HEK293 (cell line): ENCODE results near the gene KLRB1.

ENCODE experiments used
- CTCF ChIA-PET: fragments of 350-600 bp; formaldehyde crosslinking; extraction: SDS; loops from one replicate; lab custom pipeline; 2021; ENCODE audit warnings: antibody characterized with exemption; lab: Yijun Ruan, JAX
- POLR2A ChIA-PET: fragments of 300-600 bp; formaldehyde crosslinking; extraction: SDS; loops from one replicate; lab custom pipeline; 2020; ENCODE audit warnings: antibody characterized with exemption, inconsistent platforms; lab: Yijun Ruan, JAX
- H3K27ac ChIP-seq: fragments of 200-500 bp; sonication (Bioruptor generic); 2 replicates; pipeline ENCODE4 v1.5.1; 2014; ENCODE audit warnings: low read depth, low read length, control low read depth, inconsistent platforms; ENCODE audit errors: extremely low read depth
- H3K36me3 ChIP-seq, 2 experiments: fragments of 200-500 bp in 1 of 2; sonication (Bioruptor generic) in 1 of 2; 1 replicate in 1 of 2; 2 replicates in 1 of 2; pipeline ENCODE4 v1.5.1; 2014 to 2017; ENCODE audit warnings: inconsistent platforms in 2 of 2, low read length in 2 of 2; ENCODE audit not compliant: control insufficient read depth in 2 of 2, insufficient read depth in 1 of 2
- H3K4me1 ChIP-seq: fragments of 200-500 bp; sonication (Bioruptor generic); 2 replicates; pipeline ENCODE4 v1.5.1; 2014; ENCODE audit warnings: mild to moderate bottlenecking, low read length, inconsistent platforms; ENCODE audit not compliant: control insufficient read depth, insufficient read depth
- H3K4me3 ChIP-seq: 2 replicates; pipeline ENCODE4 v1.5.1; 2011; ENCODE audit warnings: low read depth, mild to moderate bottlenecking, control low read depth, low read length, moderate library complexity
- H3K9me3 ChIP-seq: fragments of 200-500 bp; sonication (Bioruptor generic); 2 replicates; pipeline ENCODE4 v1.5.1; 2014; ENCODE audit warnings: low read depth, low read length, inconsistent platforms; ENCODE audit not compliant: control insufficient read depth, insufficient read depth
- GLIS2 ChIP-seq: fragments of 450-650 bp; formaldehyde crosslinking; IDR thresholded peaks from 2 replicates; pipeline ENCODE4 v1.5.1; 2016; ENCODE audit warnings: missing biosample characterization, missing genetic modification characterization
- HOXD13 ChIP-seq: sonication (generic); formaldehyde crosslinking; IDR thresholded peaks from 2 replicates; pipeline ENCODE4 v1.8.0; 2022; ENCODE audit warnings: missing genetic modification reagents, borderline replicate concordance
- MZF1 ChIP-seq: fragments of 450-650 bp; formaldehyde crosslinking; IDR thresholded peaks from 2 replicates; pipeline ENCODE4 v1.5.1; 2017; ENCODE audit warnings: missing biosample characterization, missing genetic modification characterization, borderline replicate concordance
- SCRT1 ChIP-seq: fragments of 450-650 bp; formaldehyde crosslinking; IDR thresholded peaks from 2 replicates; pipeline ENCODE4 v1.5.1; 2016; ENCODE audit warnings: missing biosample characterization, missing genetic modification characterization, borderline replicate concordance
- SCRT2 ChIP-seq: fragments of 450-650 bp; formaldehyde crosslinking; IDR thresholded peaks from 2 replicates; pipeline ENCODE4 v1.5.1; 2016; ENCODE audit warnings: missing biosample characterization, missing genetic modification characterization
- SP7 ChIP-seq: fragments of 450-650 bp; formaldehyde crosslinking; IDR thresholded peaks from 2 replicates; pipeline ENCODE4 v1.5.1; 2016; ENCODE audit warnings: missing biosample characterization, missing genetic modification characterization
- ZNF10 ChIP-seq: fragments of 450-650 bp; formaldehyde crosslinking; IDR thresholded peaks from 2 replicates; pipeline ENCODE4 v1.5.1; 2017; ENCODE audit warnings: missing biosample characterization, missing genetic modification characterization
- ZNF112 ChIP-seq: fragments of 450-650 bp; formaldehyde crosslinking; IDR thresholded peaks from 2 replicates; pipeline ENCODE4 v1.5.0; 2017; ENCODE audit warnings: missing biosample characterization, missing genetic modification characterization
- ZNF114 ChIP-seq: fragments of 450-650 bp; formaldehyde crosslinking; IDR thresholded peaks from 2 replicates; pipeline ENCODE4 v1.5.0; 2017; ENCODE audit warnings: missing biosample characterization, missing genetic modification characterization
- ZNF169 ChIP-seq: fragments of 450-650 bp; formaldehyde crosslinking; IDR thresholded peaks from 2 replicates; pipeline ENCODE4 v1.5.1; 2016; ENCODE audit warnings: missing biosample characterization, missing genetic modification characterization
- ZNF175 ChIP-seq: fragments of 450-650 bp; formaldehyde crosslinking; IDR thresholded peaks from 2 replicates; pipeline ENCODE4 v1.5.1; 2016; ENCODE audit warnings: missing biosample characterization, missing genetic modification characterization
- ZNF19 ChIP-seq: fragments of 450-650 bp; formaldehyde crosslinking; IDR thresholded peaks from 2 replicates; pipeline ENCODE4; 2016; ENCODE audit warnings: missing biosample characterization, missing genetic modification characterization, low read depth
- ZNF302 ChIP-seq: fragments of 450-650 bp; formaldehyde crosslinking; IDR thresholded peaks from 2 replicates; pipeline ENCODE4 v1.5.1; 2016; ENCODE audit warnings: missing biosample characterization, missing genetic modification characterization, low read depth
- ZNF311 ChIP-seq: fragments of 450-650 bp; formaldehyde crosslinking; IDR thresholded peaks from 2 replicates; pipeline ENCODE4 v1.5.1; 2017; ENCODE audit warnings: missing biosample characterization, missing genetic modification characterization, borderline replicate concordance
- ZNF501 ChIP-seq: fragments of 450-650 bp; formaldehyde crosslinking; IDR thresholded peaks from 2 replicates; pipeline ENCODE4 v1.5.1; 2016; ENCODE audit warnings: missing biosample characterization, missing genetic modification characterization
- ZNF529 ChIP-seq: fragments of 450-650 bp; formaldehyde crosslinking; IDR thresholded peaks from 2 replicates; pipeline ENCODE4 v1.5.1; 2017; ENCODE audit warnings: missing genetic modification characterization, missing biosample characterization; ENCODE audit not compliant: insufficient replicate concordance
- ZNF585B ChIP-seq: fragments of 450-650 bp; formaldehyde crosslinking; IDR thresholded peaks from 2 replicates; pipeline ENCODE4 v1.5.1; 2016; ENCODE audit warnings: missing biosample characterization, missing genetic modification characterization
- ZNF610 ChIP-seq: fragments of 450-650 bp; formaldehyde crosslinking; IDR thresholded peaks from 2 replicates; pipeline ENCODE4 v1.5.1; 2016; ENCODE audit warnings: missing biosample characterization, missing genetic modification characterization, borderline replicate concordance
- ZNF707 ChIP-seq: fragments of 450-650 bp; formaldehyde crosslinking; IDR thresholded peaks from 2 replicates; pipeline ENCODE4 v1.5.1; 2016; ENCODE audit warnings: missing biosample characterization, missing genetic modification characterization
- ZNF830 ChIP-seq: fragments of 450-650 bp; IDR thresholded peaks from 2 replicates; pipeline ENCODE4 v1.5.0; 2018; ENCODE audit warnings: missing biosample characterization, missing genetic modification characterization, low read depth, mild to moderate bottlenecking, moderate library complexity
- ZSCAN30 ChIP-seq: fragments of 450-650 bp; IDR thresholded peaks from 2 replicates; pipeline ENCODE4 v1.5.1; 2018; ENCODE audit warnings: missing biosample characterization, mild to moderate bottlenecking, missing genetic modification characterization, moderate library complexity
- ZXDB ChIP-seq: fragments of 450-650 bp; formaldehyde crosslinking; IDR thresholded peaks from 2 replicates; pipeline ENCODE4 v1.5.1; 2016; ENCODE audit warnings: missing biosample characterization, missing genetic modification characterization
- TF ChIP-seq, protein P1 (sequence below): fragments of 450-650 bp; formaldehyde crosslinking; IDR thresholded peaks from 2 replicates; pipeline ENCODE4 v1.5.1; 2016; ENCODE audit warnings: missing biosample characterization, missing genetic modification characterization, borderline replicate concordance
- TF ChIP-seq, protein P2 (sequence below): fragments of 450-650 bp; formaldehyde crosslinking; IDR thresholded peaks from 2 replicates; pipeline ENCODE4 v1.5.1; 2016; ENCODE audit warnings: missing biosample characterization, missing genetic modification characterization
- TF ChIP-seq, protein P3 (sequence below): fragments of 450-650 bp; formaldehyde crosslinking; IDR thresholded peaks from 2 replicates; pipeline ENCODE4 v1.5.1; 2016; ENCODE audit warnings: missing biosample characterization, missing genetic modification characterization
- TF ChIP-seq, protein P4 (sequence below): fragments of 450-650 bp; formaldehyde crosslinking; IDR thresholded peaks from 2 replicates; pipeline ENCODE4 v1.5.1; 2016; ENCODE audit warnings: missing biosample characterization, missing genetic modification characterization
- TF ChIP-seq, protein P5 (sequence below): fragments of 450-650 bp; formaldehyde crosslinking; IDR thresholded peaks from 2 replicates; pipeline ENCODE4 v1.5.1; 2016; ENCODE audit warnings: missing biosample characterization, missing genetic modification characterization

KLRB1 gene

DNA sequence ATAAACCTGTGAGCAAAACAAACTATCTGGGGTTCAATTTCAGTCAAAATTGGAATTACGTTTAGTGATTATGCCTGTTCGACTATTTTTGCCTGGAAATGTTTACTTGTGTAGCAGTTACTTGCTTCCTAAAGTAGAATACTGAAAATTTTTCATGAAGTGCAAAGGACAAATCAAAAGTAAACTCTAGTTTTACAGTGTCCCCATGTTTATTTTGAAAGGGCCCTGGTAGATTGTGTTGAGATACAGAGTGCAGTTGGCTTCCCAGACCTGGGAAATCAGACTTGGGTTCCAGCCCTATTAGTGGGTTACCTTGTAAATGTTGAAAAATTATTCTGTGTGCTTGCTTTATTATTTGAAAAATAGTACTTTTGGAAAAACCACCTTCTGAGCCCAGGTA is 17.3 kb downstream of the KLRB1 start:
- no peaks in the 10 kb centered on the region for H3K36me3 ChIP-seq
- no peaks in the 10 kb centered on the region for H3K9me3 ChIP-seq
- ChIA-PET CTCF (no interaction called here), POLR2A (no interaction called here)
- H3K4me3 ChIP-seq, result no peak overlapping the region
- H3K27ac ChIP-seq, result no peak overlapping the region
- H3K4me1 ChIP-seq, result no peaks in the 10 kb centered on the region
- TF ChIP-seq ZNF529 (tag by site-specific recombination) (no peak), ZNF10 (no peak), ZNF19 (no peak), ZNF707 (tag by site-specific recombination) (no peak), ZNF311 (tag by site-specific recombination) (no peak), ZNF585B (tag by site-specific recombination) (no peak), SCRT1 (tag by site-specific recombination) (no peak), ZNF501 (no peak), SP7 (tag by site-specific recombination) (no peak), MZF1 (tag by site-specific recombination) (no peak), ZNF610 (tag by site-specific recombination) (no peak), ZNF114 (tag by site-specific recombination) (no peak)
- TF ChIP-seq, protein P1, sequence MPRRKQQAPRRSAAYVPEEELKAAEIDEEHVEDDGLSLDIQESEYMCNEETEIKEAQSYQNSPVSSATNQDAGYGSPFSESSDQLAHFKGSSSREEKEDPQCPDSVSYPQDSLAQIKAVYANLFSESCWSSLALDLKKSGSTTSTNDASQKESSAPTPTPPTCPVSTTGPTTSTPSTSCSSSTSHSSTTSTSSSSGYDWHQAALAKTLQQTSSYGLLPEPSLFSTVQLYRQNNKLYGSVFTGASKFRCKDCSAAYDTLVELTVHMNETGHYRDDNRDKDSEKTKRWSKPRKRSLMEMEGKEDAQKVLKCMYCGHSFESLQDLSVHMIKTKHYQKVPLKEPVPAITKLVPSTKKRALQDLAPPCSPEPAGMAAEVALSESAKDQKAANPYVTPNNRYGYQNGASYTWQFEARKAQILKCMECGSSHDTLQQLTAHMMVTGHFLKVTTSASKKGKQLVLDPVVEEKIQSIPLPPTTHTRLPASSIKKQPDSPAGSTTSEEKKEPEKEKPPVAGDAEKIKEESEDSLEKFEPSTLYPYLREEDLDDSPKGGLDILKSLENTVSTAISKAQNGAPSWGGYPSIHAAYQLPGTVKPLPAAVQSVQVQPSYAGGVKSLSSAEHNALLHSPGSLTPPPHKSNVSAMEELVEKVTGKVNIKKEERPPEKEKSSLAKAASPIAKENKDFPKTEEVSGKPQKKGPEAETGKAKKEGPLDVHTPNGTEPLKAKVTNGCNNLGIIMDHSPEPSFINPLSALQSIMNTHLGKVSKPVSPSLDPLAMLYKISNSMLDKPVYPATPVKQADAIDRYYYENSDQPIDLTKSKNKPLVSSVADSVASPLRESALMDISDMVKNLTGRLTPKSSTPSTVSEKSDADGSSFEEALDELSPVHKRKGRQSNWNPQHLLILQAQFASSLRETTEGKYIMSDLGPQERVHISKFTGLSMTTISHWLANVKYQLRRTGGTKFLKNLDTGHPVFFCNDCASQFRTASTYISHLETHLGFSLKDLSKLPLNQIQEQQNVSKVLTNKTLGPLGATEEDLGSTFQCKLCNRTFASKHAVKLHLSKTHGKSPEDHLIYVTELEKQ (tag by site-specific recombination), result no peak
- TF ChIP-seq, protein P2, sequence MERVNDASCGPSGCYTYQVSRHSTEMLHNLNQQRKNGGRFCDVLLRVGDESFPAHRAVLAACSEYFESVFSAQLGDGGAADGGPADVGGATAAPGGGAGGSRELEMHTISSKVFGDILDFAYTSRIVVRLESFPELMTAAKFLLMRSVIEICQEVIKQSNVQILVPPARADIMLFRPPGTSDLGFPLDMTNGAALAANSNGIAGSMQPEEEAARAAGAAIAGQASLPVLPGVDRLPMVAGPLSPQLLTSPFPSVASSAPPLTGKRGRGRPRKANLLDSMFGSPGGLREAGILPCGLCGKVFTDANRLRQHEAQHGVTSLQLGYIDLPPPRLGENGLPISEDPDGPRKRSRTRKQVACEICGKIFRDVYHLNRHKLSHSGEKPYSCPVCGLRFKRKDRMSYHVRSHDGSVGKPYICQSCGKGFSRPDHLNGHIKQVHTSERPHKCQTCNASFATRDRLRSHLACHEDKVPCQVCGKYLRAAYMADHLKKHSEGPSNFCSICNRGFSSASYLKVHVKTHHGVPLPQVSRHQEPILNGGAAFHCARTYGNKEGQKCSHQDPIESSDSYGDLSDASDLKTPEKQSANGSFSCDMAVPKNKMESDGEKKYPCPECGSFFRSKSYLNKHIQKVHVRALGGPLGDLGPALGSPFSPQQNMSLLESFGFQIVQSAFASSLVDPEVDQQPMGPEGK (tag by site-specific recombination), result no peak
- TF ChIP-seq, all 188 proteins: peak for 0

DNA sequence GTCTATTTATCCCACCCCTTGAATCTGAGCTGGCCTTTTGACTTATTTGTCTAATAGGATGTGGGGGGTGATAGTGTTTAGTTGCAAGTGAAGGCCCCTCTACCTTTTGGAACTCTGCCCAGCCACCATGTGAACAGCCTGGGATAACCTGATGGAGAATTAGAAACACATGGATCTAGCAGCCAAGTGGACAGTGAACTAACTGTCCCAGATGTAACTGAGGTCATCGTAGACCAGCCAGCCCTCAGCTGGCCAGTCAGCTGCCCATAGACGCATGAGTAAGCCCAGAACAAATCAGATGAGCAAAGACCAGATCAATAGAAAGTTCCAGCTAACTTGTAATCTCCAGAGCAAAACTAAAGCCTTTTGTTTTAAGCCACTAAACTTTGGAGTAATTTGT is 19.0 kb downstream of the KLRB1 start:
- Histone ChIP-seq H3K4me3 (no peak overlapping the region), H3K9me3 (no peaks in the 10 kb centered on the region), H3K27ac (no peak overlapping the region), H3K4me1 (no peaks in the 10 kb centered on the region), H3K36me3 (no peaks in the 10 kb centered on the region)
- CTCF ChIA-PET, result interaction anchor here (0.6 kb wide), 1 partner anchor 289 kb away, joined by 4 read pairs; no protein-coding TSS in a partner anchor
- POLR2A ChIA-PET, result interaction anchor here (0.6 kb wide), 1 partner anchor 85 kb away, joined by 3 read pairs; no protein-coding TSS in a partner anchor
- TF ChIP-seq HOXD13, result no peak
- TF ChIP-seq, protein P3, sequence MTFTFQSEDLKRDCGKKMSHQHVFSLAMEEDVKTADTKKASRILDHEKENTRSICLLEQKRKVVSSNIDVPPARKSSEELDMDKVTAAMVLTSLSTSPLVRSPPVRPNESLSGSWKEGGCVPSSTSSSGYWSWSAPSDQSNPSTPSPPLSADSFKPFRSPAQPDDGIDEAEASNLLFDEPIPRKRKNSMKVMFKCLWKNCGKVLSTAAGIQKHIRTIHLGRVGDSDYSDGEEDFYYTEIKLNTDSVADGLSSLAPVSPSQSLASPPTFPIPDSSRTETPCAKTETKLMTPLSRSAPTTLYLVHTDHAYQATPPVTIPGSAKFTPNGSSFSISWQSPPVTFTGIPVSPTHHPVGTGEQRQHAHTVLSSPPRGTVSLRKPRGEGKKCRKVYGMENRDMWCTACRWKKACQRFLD (tag by site-specific recombination), result no peak
- TF ChIP-seq ZNF302 (tag by site-specific recombination), result no peak
- TF ChIP-seq, protein P4, sequence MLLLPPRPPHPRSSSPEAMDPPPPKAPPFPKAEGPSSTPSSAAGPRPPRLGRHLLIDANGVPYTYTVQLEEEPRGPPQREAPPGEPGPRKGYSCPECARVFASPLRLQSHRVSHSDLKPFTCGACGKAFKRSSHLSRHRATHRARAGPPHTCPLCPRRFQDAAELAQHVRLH (tag by site-specific recombination), result no peak
- no peak for TF ChIP-seq ZNF830 (tag by site-specific recombination)
- TF ChIP-seq, protein P5, sequence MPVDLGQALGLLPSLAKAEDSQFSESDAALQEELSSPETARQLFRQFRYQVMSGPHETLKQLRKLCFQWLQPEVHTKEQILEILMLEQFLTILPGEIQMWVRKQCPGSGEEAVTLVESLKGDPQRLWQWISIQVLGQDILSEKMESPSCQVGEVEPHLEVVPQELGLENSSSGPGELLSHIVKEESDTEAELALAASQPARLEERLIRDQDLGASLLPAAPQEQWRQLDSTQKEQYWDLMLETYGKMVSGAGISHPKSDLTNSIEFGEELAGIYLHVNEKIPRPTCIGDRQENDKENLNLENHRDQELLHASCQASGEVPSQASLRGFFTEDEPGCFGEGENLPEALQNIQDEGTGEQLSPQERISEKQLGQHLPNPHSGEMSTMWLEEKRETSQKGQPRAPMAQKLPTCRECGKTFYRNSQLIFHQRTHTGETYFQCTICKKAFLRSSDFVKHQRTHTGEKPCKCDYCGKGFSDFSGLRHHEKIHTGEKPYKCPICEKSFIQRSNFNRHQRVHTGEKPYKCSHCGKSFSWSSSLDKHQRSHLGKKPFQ (tag by site-specific recombination), result no peak
- no peak for TF ChIP-seq SCRT2 (tag by site-specific recombination)
- TF ChIP-seq ZSCAN30 (tag by site-specific recombination), result no peak
- no peak for TF ChIP-seq ZNF585B (tag by site-specific recombination)
- TF ChIP-seq ZNF112, result no peak
- no peak for TF ChIP-seq ZNF169 (tag by site-specific recombination)
- TF ChIP-seq ZNF707 (tag by site-specific recombination), result no peak
- TF ChIP-seq GLIS2, result no peak
- no peak for TF ChIP-seq ZXDB (tag by site-specific recombination)
- no peak for TF ChIP-seq ZNF175 (tag by site-specific recombination)
